GM18502 (cell line): ENCODE results near the gene MORN1.
"Not testable (repeated sequence)": the region's sequence is repeated elsewhere in the genome, so short reads cannot be mapped to it uniquely, and the experiment has no call there.

Experiments used
- ATAC-seq: cut with Tn5 transposase; IDR thresholded peaks from one replicate; pipeline ENCODE4 v1.9.1; 2021; ENCODE audit warnings: mild to moderate bottlenecking; ENCODE audit not compliant: unreplicated experiment, poor library complexity

The MORN1 gene

DNA sequence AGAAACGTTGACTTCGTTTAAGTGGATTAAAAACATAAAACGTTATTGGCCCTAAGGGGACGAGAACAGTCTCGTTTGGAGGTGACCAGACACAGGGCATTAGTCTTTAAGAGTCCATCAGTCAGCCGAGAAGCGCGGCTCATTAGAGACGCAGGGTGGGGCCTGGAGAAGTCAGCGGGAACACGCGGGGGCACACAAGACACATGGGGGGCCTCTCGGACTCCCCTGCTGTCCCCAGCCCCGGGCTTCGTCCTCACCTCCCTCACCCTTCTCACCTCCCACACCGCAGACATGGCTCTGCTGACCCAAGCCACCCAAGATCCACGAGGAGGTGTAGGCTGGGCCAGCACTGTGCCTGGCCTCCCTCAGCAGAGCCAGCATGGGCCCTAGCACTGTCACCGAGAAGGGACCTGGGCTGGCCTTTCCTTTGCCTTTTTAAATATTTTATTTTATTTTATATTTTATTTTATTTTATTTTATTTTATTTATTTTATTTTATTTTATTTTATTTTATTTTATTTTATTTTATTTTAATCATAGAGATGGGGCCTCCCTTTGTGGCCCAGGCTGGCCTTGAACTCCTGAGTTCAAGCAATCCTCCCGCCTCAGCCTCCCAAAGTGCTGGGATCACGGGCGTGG is 48.9 kb downstream of the MORN1 start:
- no peak for ATAC-seq

DNA sequence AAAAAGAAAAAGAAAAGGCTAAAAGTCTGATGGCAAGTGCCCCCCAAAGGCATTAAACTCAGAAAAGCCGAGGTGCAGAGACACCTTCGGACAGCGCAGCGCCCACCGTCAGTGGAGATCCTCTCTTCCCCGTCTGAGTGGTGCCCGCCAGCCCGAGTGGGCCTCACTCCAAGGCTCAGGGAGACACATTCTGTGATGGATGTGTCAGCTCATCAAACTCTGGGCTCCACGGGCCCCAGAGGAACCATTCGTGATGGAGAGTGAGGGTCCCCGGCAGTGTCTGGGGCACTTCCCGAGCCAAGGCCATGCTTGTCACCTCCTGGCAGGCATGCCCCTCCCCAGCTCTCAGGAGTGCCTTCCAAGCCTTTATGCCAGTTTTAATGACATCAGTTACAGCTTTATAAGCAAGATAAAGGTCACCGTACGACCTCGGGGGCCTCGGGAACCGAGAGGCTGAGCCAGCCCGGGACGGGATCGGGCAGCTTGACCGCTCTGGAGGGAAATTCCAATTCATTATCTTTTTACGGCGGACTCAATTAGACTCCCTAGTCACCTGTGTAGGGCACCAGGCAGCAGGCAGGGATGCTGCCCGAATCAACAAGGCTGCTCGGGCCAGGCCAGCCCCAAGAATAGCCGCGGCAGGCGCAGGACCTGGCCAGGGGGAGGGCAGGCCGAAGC is 49.5 kb downstream of the MORN1 start:
- ATAC-seq: no peak

DNA sequence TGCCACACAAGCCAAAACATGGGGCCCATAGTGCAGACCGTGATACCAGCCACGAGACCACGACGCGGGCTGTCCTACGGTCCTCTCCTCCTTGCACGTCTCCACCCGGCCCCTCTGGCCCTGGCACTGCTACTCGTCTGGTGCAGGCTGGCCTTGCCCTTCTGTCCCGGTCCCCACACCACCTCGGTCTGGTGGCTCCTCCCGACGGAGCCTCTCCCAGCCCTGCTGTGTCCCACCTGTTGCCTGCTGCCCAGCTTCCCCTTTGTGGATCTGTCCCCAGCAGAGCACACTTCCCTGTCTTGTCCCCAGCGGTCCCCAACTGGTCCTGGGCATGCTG is 50.5 kb downstream of the MORN1 start:
- no peak for ATAC-seq

DNA sequence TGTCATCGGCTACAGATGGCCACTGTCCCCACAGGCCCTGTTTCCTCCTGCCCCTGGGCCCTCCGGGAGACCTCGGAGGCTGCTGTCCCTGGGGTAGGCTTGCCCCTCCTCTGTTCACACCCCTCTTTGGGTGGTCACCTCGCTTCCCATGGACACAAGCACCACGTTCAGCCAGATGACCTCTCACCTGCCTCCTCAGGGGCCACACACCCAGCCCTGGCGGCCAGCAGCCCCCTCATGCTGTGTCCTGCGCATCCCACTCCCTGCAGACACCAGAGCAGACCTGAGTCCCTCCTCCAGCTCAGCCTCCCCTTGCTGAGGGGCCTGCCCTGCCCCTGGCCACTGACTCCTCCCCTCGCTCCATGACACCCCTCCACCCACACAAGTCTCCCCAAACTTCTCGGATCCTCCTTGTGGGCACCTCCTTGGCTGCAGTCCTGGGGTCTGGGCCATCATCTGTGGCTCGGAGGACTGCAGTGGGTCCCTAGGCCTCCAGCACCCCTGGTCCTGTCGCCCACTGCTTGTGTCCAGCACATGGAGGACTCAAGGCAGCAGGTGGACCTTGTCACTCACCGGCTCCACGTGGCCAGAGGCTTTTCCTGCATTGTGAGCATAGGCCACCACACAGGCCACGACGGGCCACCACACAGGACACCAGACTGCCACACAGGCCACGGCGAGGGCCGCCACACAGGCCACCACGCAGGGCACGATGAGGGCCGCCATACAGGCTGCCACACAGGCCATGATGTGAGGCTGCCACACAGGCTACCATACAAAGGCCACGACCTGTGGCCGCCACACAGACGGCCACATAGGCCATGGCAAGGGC is 51.1 kb downstream of the MORN1 start:
- no peak for ATAC-seq

DNA sequence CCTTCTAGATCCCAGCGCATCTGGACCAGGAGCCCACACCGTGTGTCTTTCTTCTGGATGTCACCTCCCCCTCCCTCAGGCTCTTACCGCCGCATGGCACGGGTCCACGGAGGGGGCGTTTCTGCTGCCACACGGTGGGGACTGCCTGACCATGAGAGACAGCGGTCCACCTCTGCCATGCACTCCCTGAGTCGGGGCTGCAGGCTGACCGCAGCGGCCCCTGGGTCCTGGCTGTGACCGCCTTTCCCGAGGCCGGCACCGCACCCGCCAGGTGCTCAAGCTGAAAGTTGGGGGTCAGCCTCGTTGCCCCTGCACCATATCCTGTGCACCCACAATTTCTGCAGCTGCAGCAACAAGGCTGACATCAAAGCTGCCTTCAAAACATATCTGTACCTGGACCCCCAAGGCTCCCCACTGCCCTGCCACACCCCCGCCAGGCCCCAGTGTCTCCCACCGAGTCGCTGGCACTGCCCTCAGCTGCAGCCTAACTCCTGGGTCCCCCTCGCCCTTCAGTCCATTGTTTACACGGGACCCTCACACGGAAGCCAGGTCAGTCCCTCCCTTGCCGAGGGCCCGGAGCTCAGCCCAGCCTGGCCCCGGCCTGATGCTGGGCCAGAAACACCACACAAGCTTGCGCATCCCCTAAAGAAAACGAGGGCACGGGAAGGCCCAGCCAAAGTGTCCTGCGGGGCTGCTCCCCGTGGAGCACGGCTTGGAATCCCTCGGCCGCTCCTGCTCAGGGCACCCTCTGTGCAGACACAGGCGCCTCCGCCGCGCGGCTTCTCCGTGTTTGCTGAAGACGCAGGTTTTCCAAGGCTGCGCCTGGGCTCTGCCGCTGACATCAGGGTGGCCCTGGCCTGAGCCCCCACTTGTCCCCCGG is 51.9 kb downstream of the MORN1 start:
- no peak for ATAC-seq

DNA sequence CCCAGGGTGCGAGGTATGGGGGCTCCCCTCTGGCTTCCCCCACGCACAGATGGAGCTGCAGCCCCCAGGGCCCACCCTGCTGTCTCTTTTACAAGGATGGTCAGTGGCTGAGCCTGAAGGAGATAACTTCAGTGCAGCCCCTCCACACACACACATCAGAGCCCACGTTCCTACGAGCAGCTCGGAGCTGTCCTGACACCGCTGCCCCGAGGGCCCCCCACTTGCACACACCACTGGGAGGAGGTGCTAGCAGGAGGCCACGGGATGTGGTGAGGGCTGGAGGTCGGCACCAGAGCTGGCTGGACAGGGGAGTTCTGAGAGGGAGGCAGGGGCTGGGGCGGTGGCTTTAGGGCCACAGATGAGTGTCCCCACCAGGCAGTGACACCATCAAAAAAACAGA is 53.9 kb downstream of the MORN1 start:
- no peak for ATAC-seq

DNA sequence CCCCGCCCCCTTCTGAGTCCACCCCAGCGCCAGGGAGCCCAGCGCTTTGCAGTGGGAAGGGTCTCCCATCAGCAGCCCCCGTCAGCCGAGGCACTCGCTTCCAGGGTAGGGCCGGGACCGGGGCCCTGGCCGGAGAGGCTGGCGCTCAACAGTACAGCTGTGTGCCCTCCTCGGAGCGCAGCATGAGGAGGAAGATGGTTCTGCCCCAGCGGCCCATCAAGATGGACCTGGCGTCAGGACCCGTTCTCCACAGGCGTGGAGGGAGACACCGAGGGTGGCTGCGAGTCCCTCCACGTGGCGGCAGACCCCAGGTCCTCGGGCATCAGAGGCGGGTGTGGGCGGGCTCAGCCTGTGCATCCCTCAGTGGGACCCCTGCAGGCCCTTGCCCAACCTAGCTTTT is 54.3 kb downstream of the MORN1 start:
- ATAC-seq: no peak

DNA sequence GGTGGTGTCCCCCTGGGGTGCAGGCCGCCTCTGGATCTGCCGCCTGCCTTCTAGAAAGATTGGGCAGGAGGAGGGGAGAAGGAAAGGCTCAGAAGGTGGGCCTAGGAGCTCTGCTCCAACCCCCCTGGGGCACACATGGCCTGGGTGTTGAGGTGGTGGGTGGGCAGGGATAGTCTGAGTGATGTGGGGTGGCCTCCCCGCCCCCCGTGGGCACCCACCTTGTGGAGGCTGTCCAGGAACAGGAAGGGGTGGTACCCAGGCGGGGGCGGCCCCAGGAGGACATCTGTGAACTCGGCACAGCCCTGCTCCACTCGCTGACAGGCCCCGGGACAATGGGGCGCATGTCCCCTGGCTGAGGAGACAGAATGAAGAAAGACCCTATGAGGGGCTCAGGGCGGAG is 54.9 kb downstream of the MORN1 start:
- ATAC-seq: no peak

DNA sequence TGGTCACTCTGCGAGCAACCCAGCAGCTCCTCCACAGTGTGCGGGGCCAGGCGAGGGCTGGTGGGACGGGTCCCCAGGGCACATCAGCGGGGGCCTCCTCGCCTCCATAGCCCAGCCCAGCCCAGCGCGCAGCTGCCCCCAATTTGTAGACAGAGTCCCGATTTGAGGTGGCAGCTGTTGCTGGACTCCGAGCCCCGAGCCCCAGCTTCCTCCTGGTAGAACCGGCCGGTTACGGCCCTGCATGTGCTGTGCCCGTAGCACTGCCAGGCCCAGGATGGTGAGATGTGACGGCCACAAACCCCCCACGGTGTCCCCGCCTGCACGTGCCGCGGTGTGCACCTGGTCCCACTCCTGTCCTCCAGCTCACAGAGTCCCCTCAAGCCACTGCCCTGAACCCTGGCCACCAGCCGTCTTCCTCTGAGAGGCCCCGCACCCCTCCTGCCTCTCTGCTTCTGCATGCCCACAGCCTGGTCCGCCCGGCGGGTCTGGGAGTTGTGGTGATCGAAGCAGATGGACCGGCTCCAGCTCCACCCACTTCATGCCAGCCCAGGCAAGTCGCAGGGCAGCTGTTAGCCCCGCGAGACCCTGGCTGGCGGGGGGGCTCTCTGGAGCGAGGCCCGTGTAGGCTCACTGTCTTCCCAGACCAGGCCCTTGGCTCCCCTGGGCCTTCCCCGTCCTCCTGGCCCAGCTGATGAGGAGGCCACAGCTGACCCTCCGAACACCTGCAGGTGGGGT is 55.5 kb downstream of the MORN1 start:
- ATAC-seq: no peak

DNA sequence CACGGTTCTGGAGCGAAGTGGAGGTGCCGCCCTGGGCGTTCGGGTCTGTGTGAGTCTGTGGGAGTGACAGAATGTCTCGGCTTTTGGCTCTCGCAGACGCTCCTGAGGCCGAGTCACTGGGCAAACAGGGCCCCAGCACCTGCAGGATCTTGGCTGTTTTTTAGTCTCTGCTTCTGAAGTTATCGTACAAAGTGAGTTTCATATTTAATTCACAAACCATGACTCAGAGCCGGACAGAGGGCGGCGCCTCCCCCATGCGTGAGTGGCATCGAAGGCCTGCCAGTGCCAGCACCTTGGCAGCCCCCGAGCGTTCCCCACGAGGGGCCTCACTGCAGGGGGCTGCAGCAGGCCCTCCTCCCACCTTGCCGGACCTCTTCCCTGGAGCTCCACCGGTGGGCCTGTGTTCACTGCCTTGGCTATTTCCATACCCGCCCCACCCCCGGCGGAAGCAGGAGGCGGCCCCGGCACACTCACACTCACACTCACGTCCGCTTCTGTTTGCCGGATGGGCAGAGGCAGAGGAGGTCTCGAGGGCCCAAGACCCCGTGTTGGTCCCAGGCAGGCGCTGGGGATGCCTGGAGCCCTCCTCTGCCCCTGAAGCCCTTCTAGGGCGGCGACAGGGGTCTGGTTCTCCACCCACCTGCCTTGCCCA is 56.3 kb downstream of the MORN1 start:
- ATAC-seq: no peak

DNA sequence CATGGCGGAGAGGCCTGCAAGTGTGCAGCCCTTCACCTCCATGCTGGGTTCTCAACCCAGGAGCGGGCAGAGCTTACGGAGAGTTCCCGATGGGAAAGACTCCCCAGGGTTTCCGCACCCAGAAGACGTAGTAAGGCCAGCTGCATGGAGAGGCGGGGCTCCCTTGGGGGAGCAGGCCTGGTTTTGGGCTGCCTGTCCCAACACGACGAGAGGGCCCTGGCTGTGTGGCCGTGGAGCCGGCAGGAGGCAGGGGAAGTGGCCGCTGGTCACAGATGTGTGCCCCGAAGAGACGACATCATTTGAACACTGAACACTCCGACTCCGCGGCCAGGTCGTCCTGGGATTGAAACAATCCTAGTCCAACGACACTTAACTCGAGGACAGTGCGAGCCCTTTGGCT is 57.0 kb downstream of the MORN1 start:
- ATAC-seq: no peak

DNA sequence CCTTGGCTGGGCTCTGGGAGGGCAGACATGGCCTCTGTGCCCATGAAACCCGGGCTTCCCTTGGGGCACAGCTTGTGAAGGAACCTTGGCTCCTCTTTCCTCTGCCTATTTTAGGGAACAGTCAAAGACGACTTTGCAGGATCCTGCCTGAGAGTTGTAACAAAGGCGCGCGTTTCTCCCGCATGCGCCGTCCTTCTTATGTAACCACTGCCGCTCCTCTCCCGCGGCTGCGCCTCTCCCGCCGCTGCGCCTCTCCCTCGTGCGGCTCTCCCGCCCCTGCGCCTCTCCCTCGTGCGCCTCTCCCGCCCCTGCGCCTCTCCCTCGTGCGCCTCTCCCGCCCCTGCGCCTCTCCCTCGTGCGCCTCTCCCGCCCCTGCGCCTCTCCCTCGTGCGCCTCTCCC is 59.8 kb downstream of the MORN1 start:
- ATAC-seq: not testable (repeated sequence)

DNA sequence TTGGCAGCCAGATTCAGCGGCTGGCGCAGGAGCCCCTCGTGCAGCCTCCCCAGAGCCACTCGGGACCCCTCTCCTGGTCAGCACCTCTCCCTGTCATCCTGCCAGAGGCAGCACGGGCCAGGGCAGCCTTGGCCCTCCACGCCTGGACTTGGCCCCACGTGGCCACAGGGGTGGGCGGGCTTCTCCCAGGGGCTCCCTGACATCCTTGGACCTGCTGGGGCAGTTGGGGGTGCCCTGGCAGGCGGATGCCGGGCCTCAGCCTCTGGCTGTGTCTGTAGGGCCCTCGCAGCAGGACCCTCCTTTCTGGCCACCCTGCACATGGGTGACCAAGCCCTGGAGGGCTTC is 60.2 kb downstream of the MORN1 start:
- ATAC-seq: no peak

DNA sequence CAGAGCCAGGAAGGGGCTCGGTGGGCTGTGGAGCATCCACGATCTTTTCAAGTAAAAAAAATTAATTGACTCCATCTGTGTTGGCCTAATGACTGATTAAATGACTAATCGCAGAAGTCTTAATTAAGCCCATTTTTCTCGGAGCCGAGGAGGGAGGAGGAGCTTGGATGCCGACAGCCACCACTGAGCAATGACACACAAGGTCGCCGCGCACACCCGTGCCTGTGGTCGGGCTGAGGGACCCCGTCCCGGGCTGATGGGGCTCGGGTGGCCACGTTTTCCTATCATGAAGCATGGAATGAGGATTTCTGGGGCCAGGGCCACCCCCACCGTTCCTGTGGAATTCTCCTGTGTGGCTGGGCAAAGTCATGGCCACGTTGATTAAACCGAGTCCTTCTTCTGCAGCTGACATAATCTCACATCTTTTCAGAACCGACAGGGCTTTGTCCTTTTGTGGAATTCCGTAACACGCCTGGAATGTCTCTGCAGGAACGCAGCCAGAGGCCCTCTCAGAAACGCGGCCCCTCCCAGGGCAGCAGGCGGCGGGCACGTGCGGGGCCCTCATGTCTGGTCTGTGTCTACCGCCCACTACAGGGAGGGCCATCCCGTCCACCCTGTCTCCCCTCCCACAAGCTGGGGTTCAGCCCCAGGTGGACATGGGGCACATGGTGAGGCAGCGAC is 60.7 kb downstream of the MORN1 start:
- no peak for ATAC-seq

DNA sequence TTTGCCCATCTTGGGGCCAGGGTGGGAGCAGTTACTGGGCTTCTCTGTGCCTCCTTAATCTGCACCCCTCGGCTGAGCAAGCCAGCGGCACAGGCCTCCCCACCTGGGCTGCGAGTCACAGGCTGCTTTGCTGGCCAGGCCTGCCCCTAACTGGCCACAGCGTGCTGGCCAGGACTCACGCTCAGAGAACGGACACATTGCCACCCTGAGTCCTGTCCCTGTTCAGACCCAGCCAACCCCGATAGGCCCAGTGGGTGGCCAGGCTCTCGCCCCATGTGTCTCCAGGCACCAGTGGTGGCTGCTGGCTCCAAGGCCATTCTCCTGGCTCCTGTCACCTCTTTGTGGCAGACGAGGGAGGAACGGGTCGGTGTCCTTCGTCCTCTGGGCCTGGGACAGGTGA is 61.3 kb downstream of the MORN1 start:
- no peak for ATAC-seq

DNA sequence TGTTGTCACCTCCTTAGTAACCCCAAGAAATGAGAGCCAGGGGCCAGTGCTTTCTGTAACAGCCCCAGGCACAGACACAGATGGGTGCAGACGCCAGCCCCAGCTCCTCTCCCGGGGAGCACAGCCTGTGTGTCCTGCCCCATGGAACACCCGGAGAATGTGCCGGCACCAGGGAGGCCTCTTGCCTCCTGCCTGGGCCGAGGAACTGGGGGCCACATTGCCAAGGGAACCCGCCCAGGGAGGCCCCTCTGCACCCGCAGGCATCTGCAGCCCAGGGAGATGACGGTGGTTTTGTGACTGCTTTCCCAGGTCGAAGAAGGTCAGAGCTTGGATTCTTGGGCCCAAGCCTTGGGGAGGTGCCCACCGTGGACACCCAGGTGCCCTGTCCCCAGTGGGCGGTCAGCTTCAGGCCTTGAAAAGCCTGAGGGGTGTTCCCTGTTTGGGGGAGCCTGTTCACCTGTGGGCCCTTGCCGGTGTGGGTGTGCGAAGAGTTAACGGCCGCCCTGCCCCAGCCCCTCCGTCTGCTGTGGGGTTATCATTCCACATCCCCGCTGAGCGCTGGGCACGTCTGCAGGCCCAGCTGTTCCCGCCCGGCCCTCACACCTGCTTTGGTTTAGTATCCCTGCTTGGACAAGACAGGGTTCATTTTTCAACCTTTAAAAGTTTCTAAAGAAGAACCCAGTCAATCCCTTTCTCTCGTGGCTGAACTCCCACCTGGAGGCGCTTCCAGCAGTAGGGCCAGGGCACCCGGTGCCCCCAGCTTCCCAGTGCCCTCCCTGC is 62.5 kb downstream of the MORN1 start:
- ATAC-seq: no peak

DNA sequence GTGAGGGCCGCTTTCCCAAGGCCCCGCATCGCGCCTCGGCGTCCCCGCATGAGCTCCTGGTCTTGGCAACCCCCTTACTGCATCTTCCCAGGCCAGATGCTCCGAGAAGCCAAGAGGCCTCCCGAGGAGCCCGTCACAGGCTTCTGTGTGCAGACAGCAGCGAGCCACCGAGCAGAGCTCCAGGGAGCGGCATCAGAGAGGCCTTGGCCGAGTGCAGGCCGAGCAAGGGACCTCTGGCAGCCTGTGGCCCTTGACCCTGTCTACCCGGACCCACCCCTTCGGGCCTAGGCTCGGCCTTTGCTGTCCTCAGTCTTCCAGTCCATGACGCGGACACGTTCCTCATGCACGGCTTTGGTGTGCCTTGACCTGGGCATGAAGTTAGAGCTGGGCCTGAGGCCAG is 63.5 kb downstream of the MORN1 start:
- no peak for ATAC-seq

DNA sequence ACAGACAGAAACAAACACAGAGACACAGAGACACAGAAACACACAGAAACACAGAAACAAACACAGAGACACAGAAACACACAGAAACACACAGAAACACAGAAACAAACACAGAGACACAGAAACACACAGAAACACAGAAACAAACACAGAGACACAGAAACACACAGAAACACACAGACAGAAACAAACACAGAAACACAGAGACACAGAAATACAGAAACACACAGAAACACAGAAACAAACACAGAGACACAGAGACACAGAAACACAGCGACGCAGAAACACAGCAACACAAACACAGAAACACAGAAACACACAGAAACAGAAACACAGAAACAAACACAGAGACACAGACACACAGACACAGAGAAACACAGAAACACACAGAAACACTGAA is 64.2 kb downstream of the MORN1 start:
- not testable (repeated sequence) for ATAC-seq
